A549 (cell line): ENCODE data around the gene SLC25A4.

ENCODE experiments used
- JUN ChIP-seq, 2 experiments: fragments of >200 bp; sonication (Bioruptor Twin); formaldehyde crosslinking; IDR thresholded peaks; 2 replicates in 1 of 2; 3 replicates in 1 of 2; pipeline ENCODE4 v1.6.1; 2016 to 2017
- RFX5 ChIP-seq: fragments of 450-650 bp; IDR thresholded peaks from 2 replicates; pipeline ENCODE4 v1.7.1; 2014; ENCODE audit warnings: antibody characterized with exemption, mild to moderate bottlenecking, moderate library complexity
- SREBF2 ChIP-seq: fragments of 450-650 bp; IDR thresholded peaks from 2 replicates; pipeline ENCODE4 v1.6.1; 2014; ENCODE audit warnings: mild to moderate bottlenecking, moderate library complexity
- TF ChIP-seq, protein P1 (sequence below): fragments of >200 bp; sonication (Bioruptor Twin); formaldehyde crosslinking; IDR thresholded peaks from 3 replicates; pipeline ENCODE4 v1.5.1; 2016
- TF ChIP-seq, protein P2 (sequence below): fragments of 200-600 bp; sonication (generic); IDR thresholded peaks from 2 replicates; pipeline ENCODE4 v1.6.1; 2016; ENCODE audit warnings: antibody characterized with exemption, mild to moderate bottlenecking, moderate library complexity

DNA sequence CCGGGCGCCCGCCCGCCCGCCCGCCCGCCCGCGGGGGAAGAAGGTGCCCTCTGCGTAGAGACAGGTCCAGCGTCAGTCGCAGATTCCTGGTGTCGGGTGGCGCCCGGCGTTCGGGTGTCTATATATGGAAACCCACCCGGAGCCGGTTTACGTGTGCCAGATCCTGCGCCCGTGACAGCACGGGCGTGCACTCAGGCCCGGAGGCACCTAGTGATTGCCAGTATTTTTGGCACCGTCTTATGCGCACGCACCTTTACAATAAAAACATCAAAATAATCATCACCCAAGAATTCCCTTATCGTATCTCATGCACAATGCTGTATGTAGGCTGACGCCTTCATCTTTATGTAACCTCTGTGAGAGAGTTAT lies 519 bp downstream of the SLC25A4 start:
- TF ChIP-seq, protein P1, sequence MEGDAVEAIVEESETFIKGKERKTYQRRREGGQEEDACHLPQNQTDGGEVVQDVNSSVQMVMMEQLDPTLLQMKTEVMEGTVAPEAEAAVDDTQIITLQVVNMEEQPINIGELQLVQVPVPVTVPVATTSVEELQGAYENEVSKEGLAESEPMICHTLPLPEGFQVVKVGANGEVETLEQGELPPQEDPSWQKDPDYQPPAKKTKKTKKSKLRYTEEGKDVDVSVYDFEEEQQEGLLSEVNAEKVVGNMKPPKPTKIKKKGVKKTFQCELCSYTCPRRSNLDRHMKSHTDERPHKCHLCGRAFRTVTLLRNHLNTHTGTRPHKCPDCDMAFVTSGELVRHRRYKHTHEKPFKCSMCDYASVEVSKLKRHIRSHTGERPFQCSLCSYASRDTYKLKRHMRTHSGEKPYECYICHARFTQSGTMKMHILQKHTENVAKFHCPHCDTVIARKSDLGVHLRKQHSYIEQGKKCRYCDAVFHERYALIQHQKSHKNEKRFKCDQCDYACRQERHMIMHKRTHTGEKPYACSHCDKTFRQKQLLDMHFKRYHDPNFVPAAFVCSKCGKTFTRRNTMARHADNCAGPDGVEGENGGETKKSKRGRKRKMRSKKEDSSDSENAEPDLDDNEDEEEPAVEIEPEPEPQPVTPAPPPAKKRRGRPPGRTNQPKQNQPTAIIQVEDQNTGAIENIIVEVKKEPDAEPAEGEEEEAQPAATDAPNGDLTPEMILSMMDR, result no peak
- TF ChIP-seq, protein P2, sequence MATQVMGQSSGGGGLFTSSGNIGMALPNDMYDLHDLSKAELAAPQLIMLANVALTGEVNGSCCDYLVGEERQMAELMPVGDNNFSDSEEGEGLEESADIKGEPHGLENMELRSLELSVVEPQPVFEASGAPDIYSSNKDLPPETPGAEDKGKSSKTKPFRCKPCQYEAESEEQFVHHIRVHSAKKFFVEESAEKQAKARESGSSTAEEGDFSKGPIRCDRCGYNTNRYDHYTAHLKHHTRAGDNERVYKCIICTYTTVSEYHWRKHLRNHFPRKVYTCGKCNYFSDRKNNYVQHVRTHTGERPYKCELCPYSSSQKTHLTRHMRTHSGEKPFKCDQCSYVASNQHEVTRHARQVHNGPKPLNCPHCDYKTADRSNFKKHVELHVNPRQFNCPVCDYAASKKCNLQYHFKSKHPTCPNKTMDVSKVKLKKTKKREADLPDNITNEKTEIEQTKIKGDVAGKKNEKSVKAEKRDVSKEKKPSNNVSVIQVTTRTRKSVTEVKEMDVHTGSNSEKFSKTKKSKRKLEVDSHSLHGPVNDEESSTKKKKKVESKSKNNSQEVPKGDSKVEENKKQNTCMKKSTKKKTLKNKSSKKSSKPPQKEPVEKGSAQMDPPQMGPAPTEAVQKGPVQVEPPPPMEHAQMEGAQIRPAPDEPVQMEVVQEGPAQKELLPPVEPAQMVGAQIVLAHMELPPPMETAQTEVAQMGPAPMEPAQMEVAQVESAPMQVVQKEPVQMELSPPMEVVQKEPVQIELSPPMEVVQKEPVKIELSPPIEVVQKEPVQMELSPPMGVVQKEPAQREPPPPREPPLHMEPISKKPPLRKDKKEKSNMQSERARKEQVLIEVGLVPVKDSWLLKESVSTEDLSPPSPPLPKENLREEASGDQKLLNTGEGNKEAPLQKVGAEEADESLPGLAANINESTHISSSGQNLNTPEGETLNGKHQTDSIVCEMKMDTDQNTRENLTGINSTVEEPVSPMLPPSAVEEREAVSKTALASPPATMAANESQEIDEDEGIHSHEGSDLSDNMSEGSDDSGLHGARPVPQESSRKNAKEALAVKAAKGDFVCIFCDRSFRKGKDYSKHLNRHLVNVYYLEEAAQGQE, result no peak
- no peak for TF ChIP-seq RFX5
- TF ChIP-seq JUN (IDR thresholded peaks at IDR 0.05), result no peak
- no peak for TF ChIP-seq SREBF2
